ENCODE measurements around the gene SLC6A6.

Gene SLC6A6

GRCh38 chr3:14528081-14528480 lies 125.7 kb downstream of the SLC6A6 start:
- TF ChIP-seq CTCF (IDR thresholded peaks at IDR 0.05): no peak
- no peaks in the 10 kb centered on the region for H3K9me3 ChIP-seq
- H3K4me1 ChIP-seq (ENCODE audit: control insufficient read depth in 1 of 2, insufficient read depth in 1 of 2, low read depth in 1 of 2, low read length in 1 of 2): no peaks in the 10 kb centered on the region
- peaks cover 21% of the 10 kb centered on the region for H3K27me3 ChIP-seq
- H3K27ac ChIP-seq: no peak overlapping the region
- no peak overlapping the region for H3K4me3 ChIP-seq (ENCODE audit: low read depth in 1 of 2, low read length in 1 of 2)
- H3K36me3 ChIP-seq: no peaks in the 10 kb centered on the region

GRCh38 chr3:14531856-14532395 lies 129.5 kb downstream of the SLC6A6 start:
- H3K27ac ChIP-seq: no peak overlapping the region
- TF ChIP-seq CTCF (IDR thresholded peaks at IDR 0.05): no peak
- H3K4me3 ChIP-seq (ENCODE audit: low read depth in 1 of 2, low read length in 1 of 2): no peak overlapping the region
- no peaks in the 10 kb centered on the region for H3K36me3 ChIP-seq
- peaks cover 44% of the 10 kb centered on the region for H3K27me3 ChIP-seq
- no peaks in the 10 kb centered on the region for H3K9me3 ChIP-seq
- H3K4me1 ChIP-seq (ENCODE audit: control insufficient read depth in 1 of 2, insufficient read depth in 1 of 2, low read depth in 1 of 2, low read length in 1 of 2): no peaks in the 10 kb centered on the region

GRCh38 chr3:14532691-14533456 lies 130.5 kb downstream of the SLC6A6 start:
- no peak overlapping the region for H3K27ac ChIP-seq
- no peaks in the 10 kb centered on the region for H3K36me3 ChIP-seq
- no peaks in the 10 kb centered on the region for H3K4me1 ChIP-seq (ENCODE audit: control insufficient read depth in 1 of 2, insufficient read depth in 1 of 2, low read depth in 1 of 2, low read length in 1 of 2)
- peaks cover 44% of the 10 kb centered on the region for H3K27me3 ChIP-seq
- no peak overlapping the region for H3K4me3 ChIP-seq (ENCODE audit: low read depth in 1 of 2, low read length in 1 of 2)
- no peak for TF ChIP-seq CTCF (IDR thresholded peaks at IDR 0.05)
- H3K9me3 ChIP-seq: no peaks in the 10 kb centered on the region

GRCh38 chr3:14533457-14533958 lies 131.1 kb downstream of the SLC6A6 start:
- H3K4me1 ChIP-seq (ENCODE audit: control insufficient read depth in 1 of 2, insufficient read depth in 1 of 2, low read depth in 1 of 2, low read length in 1 of 2): no peaks in the 10 kb centered on the region
- H3K9me3 ChIP-seq: no peaks in the 10 kb centered on the region
- no peak overlapping the region for H3K27ac ChIP-seq
- H3K36me3 ChIP-seq: no peaks in the 10 kb centered on the region
- H3K27me3 ChIP-seq: peaks cover 42% of the 10 kb centered on the region
- H3K4me3 ChIP-seq (ENCODE audit: low read depth in 1 of 2, low read length in 1 of 2): no peak overlapping the region
- TF ChIP-seq CTCF (IDR thresholded peaks at IDR 0.05): no peak

- Histone ChIP-seq H3K4me1 (ENCODE audit: control insufficient read depth in 1 of 2, insufficient read depth in 1 of 2, low read depth in 1 of 2, low read length in 1 of 2) (no peaks in the 10 kb centered on the region), H3K27ac (no peak overlapping the region), H3K27me3 (peaks cover 39% of the 10 kb centered on the region), H3K4me3 (ENCODE audit: low read depth in 1 of 2, low read length in 1 of 2) (no peak overlapping the region), H3K36me3 (no peaks in the 10 kb centered on the region), H3K9me3 (no peaks in the 10 kb centered on the region)
- no peak for TF ChIP-seq CTCF (IDR thresholded peaks at IDR 0.05)
Measured at GRCh38 chr3:14534516-14535191, 132.2 kb downstream of the SLC6A6 start.

Measured in neutrophil (primary cell).